Measurements from ENCODE around the gene RAP2C.

DNA sequence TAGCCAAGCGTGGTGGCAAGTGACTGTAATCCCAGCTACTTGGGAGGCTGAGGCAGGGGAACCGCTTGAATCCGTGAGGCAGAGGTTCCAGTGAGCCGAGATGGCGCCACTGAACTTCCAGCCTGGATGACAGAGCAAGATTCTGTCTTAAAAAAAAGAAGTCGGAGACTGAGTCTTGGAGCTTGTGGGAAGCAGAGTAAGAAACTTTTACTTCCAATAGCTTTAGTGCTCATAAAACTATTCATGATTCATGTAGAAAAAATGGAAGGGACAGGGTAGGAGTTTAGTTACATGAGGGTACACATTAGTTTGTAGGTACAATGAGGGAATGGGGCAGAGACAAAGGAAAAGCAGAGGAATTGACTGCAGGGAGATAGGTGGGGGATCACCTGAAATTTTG lies 19.3 kb downstream of the RAP2C start:
- TF ChIP-seq CTCF (IDR thresholded peaks at IDR 0.05) = no peak
- no peak for TF ChIP-seq POLR2AphosphoS5 (IDR thresholded peaks at IDR 0.05)
- TF ChIP-seq EP300 (IDR thresholded peaks at IDR 0.05) = no peak

Measured in suprapubic skin (tissue), 4 donors.